Caco-2 (cell line): Measurements from ENCODE around the gene CDC14A. TPM values are rescaled to one million over a fixed set of nuclear protein-coding genes. Genes with fewer than 3 reads are reported as not detected.

Source experiments
- BruUV-seq: library from RNA; stranded (reverse); fragments of 400-500 nt; replicated peaks from 2 replicates; lab custom pipeline; 2021; lab: Mats Ljungman, UMichigan
- CTCF ChIA-PET: fragments of 300-600 bp; sonication (Branson Sonifier 250); formaldehyde crosslinking; loops from one replicate; lab custom pipeline; 2022; ENCODE audit warnings: antibody characterized with exemption; lab: Charles Lee
- POLR2A ChIA-PET: fragments of 300-600 bp; sonication (Branson Sonifier 250); formaldehyde crosslinking; loops from one replicate; lab custom pipeline; 2022; ENCODE audit warnings: antibody characterized with exemption; lab: Charles Lee
- DNase-seq, 2 experiments: peaks; one replicate each; pipeline versions ENCODE4 v3.0.0 to v3.0.0-alpha.2; 2020 to 2022
- H3K27me3 ChIP-seq: replicated peaks from 2 replicates; pipeline ENCODE4 v1.6.0; 2011; ENCODE audit warnings: low read length; ENCODE audit not compliant: control insufficient read depth, insufficient read depth
- H3K36me3 ChIP-seq: 2 replicates; pipeline ENCODE4 v1.5.1; 2011; ENCODE audit warnings: low read length; ENCODE audit not compliant: control insufficient read depth, insufficient read depth
- H3K4me1 ChIP-seq: fragments of 250-450 bp; sonication (Bioruptor Pico); 2 replicates; pipeline ENCODE4 v1.5.1; 2020; ENCODE audit warnings: mild to moderate bottlenecking
- H3K4me3 ChIP-seq: 2 replicates; pipeline ENCODE4 v1.5.1; 2011; ENCODE audit warnings: low read depth, mild to moderate bottlenecking, control low read depth, low read length
- H3K9me3 ChIP-seq: fragments of 250-450 bp; sonication (Bioruptor Pico); 2 replicates; pipeline ENCODE4 v1.5.1; 2020; ENCODE audit warnings: mild to moderate bottlenecking, moderate library complexity
- H3K27ac Mint-ChIP-seq: one replicate; pipeline ENCODE4 v1.8.0; 2022; ENCODE audit warnings: mixed read lengths; ENCODE audit not compliant: unreplicated experiment
- H3K27me3 Mint-ChIP-seq: one replicate; pipeline ENCODE4 v1.8.0; 2022; ENCODE audit warnings: mixed read lengths; ENCODE audit not compliant: insufficient read depth, unreplicated experiment
- H3K36me3 Mint-ChIP-seq: one replicate; pipeline ENCODE4 v1.8.0; 2022; ENCODE audit warnings: mild to moderate bottlenecking, mixed read lengths; ENCODE audit not compliant: insufficient read depth, unreplicated experiment
- H3K4me1 Mint-ChIP-seq: one replicate; pipeline ENCODE4 v1.8.0; 2022; ENCODE audit warnings: low read depth, mixed read lengths; ENCODE audit not compliant: unreplicated experiment
- H3K4me3 Mint-ChIP-seq: one replicate; pipeline ENCODE4 v1.8.0; 2022; ENCODE audit warnings: mild to moderate bottlenecking, moderate library complexity, mixed read lengths; ENCODE audit not compliant: unreplicated experiment
- H3K9me3 Mint-ChIP-seq: one replicate; pipeline ENCODE4 v1.8.0; 2022; ENCODE audit warnings: mixed read lengths; ENCODE audit not compliant: unreplicated experiment
- intact Hi-C: fragments of 100-400 bp; cut with micrococcal nuclease; formaldehyde crosslinking; loops from one replicate; pipeline ENCODE4 v1.10.0; 2022; ENCODE audit not compliant: unreplicated experiment
- total RNA-seq: library from RNA; stranded (reverse); gene quantifications from 2 replicates; pipeline ENCODE4 v1.2.3, GENCODE V29; 2022
- TF ChIP-seq, protein P1 (sequence below), 2 experiments: fragments of 200-600 bp in 1 of 2; IDR thresholded peaks; 1 replicate in 1 of 2; 2 replicates in 1 of 2; pipeline versions ENCODE4 v1.5.1 to v1.8.0; 2011 to 2022; ENCODE audit warnings: antibody characterized with exemption in 1 of 2, control low read depth in 1 of 2, inconsistent platforms in 1 of 2, low read depth in 1 of 2, low read length in 1 of 2, mild to moderate bottlenecking in 1 of 2, moderate library complexity in 1 of 2; ENCODE audit not compliant: insufficient read depth in 1 of 2, severe bottlenecking in 1 of 2, unreplicated experiment in 1 of 2

The CDC14A gene
- total RNA-seq, 1 experiment from 2014 or later: 7.3 TPM

DNA sequence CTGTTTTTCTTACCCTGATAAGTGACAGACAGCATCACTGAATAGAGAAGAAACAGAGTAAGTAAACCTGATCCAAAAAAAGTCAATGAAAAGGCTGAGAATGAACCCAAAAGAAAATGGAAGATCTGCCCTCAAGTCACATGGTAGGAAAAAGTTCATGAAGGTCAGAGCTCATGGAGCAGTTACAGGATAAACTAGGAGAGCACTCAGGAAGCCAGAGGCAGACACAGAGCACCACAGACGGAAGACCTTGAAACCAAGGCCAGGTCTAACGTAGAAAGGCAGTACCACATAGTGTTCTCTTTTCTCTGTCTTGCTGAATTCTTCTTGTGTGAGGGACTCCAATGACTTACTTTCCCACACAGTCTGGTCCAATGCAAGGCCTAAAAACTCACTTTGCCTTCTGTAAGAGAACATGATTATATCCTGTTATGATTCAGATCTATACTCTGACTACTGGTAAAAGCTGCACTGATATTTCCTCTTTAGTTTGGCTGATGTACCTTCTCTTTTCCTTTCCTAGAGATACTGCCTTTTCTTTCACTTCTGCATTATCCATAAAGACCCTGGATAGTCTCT lies 45.5 kb upstream of the CDC14A start:
- DNase-seq: no peak
- no peaks in the 10 kb centered on the region for H3K36me3 Mint-ChIP-seq
- no peak overlapping the region for H3K4me3 Mint-ChIP-seq
- TF ChIP-seq, protein P1, sequence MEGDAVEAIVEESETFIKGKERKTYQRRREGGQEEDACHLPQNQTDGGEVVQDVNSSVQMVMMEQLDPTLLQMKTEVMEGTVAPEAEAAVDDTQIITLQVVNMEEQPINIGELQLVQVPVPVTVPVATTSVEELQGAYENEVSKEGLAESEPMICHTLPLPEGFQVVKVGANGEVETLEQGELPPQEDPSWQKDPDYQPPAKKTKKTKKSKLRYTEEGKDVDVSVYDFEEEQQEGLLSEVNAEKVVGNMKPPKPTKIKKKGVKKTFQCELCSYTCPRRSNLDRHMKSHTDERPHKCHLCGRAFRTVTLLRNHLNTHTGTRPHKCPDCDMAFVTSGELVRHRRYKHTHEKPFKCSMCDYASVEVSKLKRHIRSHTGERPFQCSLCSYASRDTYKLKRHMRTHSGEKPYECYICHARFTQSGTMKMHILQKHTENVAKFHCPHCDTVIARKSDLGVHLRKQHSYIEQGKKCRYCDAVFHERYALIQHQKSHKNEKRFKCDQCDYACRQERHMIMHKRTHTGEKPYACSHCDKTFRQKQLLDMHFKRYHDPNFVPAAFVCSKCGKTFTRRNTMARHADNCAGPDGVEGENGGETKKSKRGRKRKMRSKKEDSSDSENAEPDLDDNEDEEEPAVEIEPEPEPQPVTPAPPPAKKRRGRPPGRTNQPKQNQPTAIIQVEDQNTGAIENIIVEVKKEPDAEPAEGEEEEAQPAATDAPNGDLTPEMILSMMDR (IDR thresholded peaks at IDR 0.05; ENCODE audit: insufficient read depth in 1 of 2, low read depth in 1 of 2, low read length in 1 of 2, severe bottlenecking in 1 of 2, unreplicated experiment in 1 of 2): no peak
- ChIA-PET CTCF (no interaction called here), POLR2A (no interaction called here)
- no peak overlapping the region for H3K4me3 ChIP-seq
- H3K27me3 Mint-ChIP-seq: no peaks in the 10 kb centered on the region
- H3K27me3 ChIP-seq: no peaks in the 10 kb centered on the region
- no TSS peak for BruUV-seq
- intact Hi-C loops: no loop called here
- no peaks in the 10 kb centered on the region for H3K4me1 Mint-ChIP-seq
- H3K27ac Mint-ChIP-seq: no peak overlapping the region
- H3K36me3 ChIP-seq: no peaks in the 10 kb centered on the region
- no peaks in the 10 kb centered on the region for H3K9me3 Mint-ChIP-seq
- H3K4me1 ChIP-seq: no peaks in the 10 kb centered on the region
- no peaks in the 10 kb centered on the region for H3K9me3 ChIP-seq

DNA sequence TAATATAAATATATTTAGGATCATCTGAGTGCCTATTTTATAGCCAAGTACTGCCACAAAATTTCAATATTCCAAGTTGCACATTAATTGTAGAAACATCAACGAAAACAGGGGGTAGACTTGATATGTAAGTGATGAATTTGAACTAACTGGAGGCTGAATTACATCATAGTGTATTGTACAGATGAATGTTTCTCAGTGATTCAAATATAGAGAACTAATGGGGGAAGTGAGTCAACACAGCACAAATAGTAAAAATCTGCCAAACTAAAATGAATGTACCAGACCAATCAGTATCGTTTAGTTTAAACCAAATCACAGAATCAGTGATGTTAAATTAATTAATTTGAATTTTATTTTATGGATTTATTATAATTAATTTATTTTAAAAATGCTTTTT lies 43.5 kb upstream of the CDC14A start:
- ChIA-PET POLR2A (no interaction called here), CTCF (no interaction called here)
- BruUV-seq: no TSS peak
- DNase-seq: no peak
- Mint-ChIP-seq H3K4me1 (no peaks in the 10 kb centered on the region), H3K27ac (no peak overlapping the region), H3K9me3 (no peaks in the 10 kb centered on the region), H3K36me3 (no peaks in the 10 kb centered on the region), H3K27me3 (no peaks in the 10 kb centered on the region), H3K4me3 (no peak overlapping the region)
- TF ChIP-seq, protein P1 (IDR thresholded peaks at IDR 0.05; ENCODE audit: insufficient read depth in 1 of 2, low read depth in 1 of 2, low read length in 1 of 2, severe bottlenecking in 1 of 2, unreplicated experiment in 1 of 2): no peak
- H3K36me3 ChIP-seq: no peaks in the 10 kb centered on the region
- H3K9me3 ChIP-seq: no peaks in the 10 kb centered on the region
- H3K27me3 ChIP-seq: no peaks in the 10 kb centered on the region
- intact Hi-C loops: no loop called here
- H3K4me3 ChIP-seq: no peak overlapping the region
- H3K4me1 ChIP-seq: no peaks in the 10 kb centered on the region

DNA sequence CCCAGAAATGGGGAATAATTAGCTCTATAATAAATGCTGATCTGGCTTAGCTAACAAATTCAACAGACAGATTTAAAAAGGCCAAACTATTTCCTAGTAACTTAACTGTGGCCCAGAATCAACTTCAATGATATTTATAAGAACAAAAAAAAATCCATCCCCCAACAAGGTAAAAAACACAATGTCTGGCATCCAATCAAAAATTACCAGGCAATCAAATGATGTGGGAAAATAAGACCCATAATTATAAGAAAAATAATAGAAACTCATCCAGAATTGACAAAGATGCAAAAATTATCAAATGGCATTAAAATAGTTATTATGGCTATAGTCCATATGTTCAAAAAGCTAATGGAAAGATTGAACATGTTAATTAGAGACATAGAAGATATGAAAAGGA lies 42.4 kb upstream of the CDC14A start:
- no peak for DNase-seq
- CTCF ChIA-PET: no interaction called here
- H3K36me3 Mint-ChIP-seq: no peaks in the 10 kb centered on the region
- Histone ChIP-seq H3K36me3 (no peaks in the 10 kb centered on the region), H3K27me3 (no peaks in the 10 kb centered on the region), H3K4me1 (no peaks in the 10 kb centered on the region), H3K9me3 (no peaks in the 10 kb centered on the region), H3K4me3 (no peak overlapping the region)
- no peaks in the 10 kb centered on the region for H3K27me3 Mint-ChIP-seq
- intact Hi-C loops: no loop called here
- TF ChIP-seq, protein P1 (IDR thresholded peaks at IDR 0.05; ENCODE audit: insufficient read depth in 1 of 2, low read depth in 1 of 2, low read length in 1 of 2, severe bottlenecking in 1 of 2, unreplicated experiment in 1 of 2): no peak
- H3K9me3 Mint-ChIP-seq: no peaks in the 10 kb centered on the region
- BruUV-seq: no TSS peak
- POLR2A ChIA-PET: no interaction called here
- no peak overlapping the region for H3K27ac Mint-ChIP-seq
- H3K4me3 Mint-ChIP-seq: no peak overlapping the region
- no peaks in the 10 kb centered on the region for H3K4me1 Mint-ChIP-seq
